SH-SY5Y (cell line): ENCODE results near the gene CSF2.

Experiments used
- GATA2 ChIP-seq: IDR thresholded peaks from 2 replicates; pipeline ENCODE4 v1.6.1; 2011; ENCODE audit warnings: mild to moderate bottlenecking, low read depth, low read length
- GATA3 ChIP-seq: IDR thresholded peaks from 2 replicates; pipeline ENCODE4 v1.6.1; 2011; ENCODE audit warnings: low read depth, mild to moderate bottlenecking, low read length, moderate library complexity

GRCh38 chr5:132032196-132032595 is 41.4 kb upstream of the CSF2 start:
- TF ChIP-seq GATA2 = no peak
- TF ChIP-seq GATA3 = no peak
